Measurements from ENCODE around the gene PSMG4.

The PSMG4 gene

DNA sequence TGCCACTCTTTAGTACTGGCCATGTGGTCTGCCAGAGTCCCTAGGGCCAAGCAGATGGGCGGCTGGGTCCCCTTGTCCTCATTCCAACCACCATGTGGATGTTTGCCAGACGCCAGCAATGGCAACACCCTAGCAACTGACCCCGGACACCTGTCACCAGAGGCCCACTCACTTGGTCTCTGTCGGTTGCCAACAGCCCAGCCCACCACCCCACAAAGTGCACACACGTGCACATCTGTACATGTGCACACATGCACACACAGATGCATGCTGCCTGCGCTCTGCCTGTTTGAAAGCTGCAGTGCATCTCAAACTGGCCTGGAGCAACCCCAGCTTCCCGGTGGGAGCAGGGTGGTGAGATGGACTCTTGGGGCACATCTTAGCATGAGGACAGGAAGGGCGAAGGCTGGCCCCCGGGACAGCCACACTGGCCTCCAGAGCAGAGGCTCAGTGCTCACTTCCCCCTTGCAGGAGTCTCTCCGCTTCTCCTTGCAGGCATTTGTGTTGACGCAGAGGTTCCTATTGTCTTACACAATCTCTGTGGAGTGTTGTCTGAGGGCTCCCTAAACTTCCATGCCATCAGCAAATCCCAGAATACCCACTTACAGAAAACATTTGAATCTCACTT lies 54.0 kb downstream of the PSMG4 start:
- no peak for DNase-seq

DNA sequence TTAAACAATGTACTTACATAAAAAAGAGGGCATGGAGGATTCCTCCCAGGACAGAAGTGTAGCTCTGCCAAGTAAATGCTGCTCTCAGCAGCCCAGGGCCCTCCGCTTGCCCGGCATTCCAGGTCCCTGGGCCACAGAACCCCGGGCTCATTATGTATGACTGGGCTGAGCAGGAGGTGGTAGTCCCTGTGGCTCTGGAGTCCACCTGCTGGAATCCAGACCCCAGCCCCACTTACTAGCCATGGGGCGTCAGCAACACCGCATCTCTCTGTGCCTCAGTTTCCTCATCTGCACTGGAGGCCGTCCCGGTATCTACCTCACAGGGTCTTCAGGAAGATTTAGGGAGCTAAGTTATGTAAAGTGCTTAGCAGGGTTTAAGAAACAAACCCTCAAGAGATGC lies 55.4 kb downstream of the PSMG4 start:
- DNase-seq, result no peak

DNA sequence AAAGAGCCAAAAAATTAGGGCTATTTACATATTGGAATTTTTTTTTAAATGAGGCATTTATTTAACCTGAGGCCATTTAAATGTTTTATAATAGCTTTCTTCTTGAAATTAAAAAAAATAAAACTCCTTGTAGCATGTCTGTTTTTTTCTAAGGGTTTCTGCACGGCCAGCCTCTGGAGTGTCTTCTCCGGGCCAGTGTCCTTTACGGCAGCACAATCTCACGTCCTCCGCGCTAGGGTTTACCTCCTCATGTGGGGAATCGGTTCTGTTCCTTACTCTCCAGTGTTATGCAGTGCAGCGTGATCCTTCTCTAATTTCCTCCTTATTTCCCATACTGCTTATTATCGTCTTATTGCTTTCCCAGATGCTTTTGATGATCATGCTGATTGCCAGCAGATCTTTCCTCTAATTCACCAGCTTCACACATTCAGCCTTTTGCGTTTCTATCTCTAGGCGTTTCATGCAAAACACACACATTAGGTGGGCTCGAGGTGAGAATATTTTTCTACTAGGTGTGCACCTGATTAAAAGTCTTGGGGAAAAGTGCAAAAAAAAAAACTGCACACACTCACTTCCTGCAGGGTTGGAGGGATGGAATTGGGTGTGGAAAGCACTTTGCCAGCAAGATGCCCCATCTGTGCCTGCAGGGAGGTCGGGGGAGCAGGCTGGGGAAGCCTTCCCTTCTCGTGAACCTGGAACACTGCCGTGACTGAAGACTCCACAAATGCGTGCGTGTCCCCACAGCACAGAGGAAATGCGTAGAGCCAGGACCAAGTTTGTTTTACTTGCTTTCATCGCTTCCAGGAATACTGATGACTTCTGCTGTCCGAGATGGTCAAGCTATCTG lies 56.1 kb downstream of the PSMG4 start:
- DNase-seq, result no peak

DNA sequence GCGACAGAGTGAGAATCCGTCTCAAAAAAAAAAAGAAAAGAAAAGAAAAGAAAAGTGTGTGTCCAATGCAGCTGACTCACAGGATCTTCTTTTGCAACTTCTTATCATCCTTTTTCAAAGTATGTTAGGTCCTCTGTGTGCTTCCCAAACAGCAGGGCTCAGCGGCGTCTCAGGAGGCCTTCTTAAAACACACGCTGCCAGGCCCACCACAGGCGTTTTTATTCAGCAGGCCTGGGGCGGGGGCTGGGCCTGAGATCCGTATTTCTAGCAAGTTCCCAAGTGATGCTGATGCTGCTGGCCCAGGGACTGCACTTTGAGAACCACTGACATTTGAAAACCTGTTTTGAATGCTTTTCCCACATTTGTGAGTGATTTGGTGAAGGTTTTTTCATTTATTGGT lies 57.1 kb downstream of the PSMG4 start:
- DNase-seq, result no peak

DNA sequence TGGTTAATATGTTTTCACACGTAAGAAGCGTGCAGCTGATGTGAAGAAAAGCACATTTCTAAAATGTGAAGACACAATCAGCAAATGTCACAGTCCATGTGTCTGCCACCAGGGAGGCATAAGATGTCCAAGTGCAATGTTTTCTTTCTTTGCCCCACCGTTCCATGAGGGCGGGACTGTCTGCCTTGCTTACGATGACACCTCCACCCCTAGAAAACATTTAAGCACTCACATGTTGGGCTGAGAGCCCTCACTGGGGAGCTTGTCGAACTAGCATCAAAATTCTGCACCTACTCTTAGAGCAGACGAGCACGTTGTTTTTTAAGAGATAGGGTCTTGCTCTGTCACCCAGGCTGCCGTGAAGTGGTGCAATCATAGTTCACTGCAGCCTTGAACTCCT lies 57.6 kb downstream of the PSMG4 start:
- no peak for DNase-seq

DNA sequence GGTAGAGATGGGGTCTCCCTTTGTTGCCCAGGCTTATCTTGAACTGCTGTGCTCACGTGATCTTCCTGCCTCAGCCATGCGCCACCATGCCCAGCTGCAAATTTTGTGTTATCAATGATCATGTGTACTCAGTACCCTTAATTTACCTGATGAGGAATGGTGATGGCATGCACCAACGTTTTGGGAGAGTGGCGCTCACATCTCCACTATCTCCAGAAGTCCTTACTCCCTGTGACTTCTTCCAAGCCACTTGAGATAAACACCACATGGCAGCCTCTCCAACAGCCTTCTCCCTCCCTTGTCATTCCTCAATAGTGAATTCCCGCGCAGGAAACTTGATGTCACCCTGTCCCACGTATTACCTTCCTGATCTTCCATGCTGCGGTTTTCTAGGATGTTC lies 58.1 kb downstream of the PSMG4 start:
- DNase-seq, result no peak
